H9 (cell line): ENCODE data around the gene METTL25B. TPM values are rescaled to one million over a fixed set of nuclear protein-coding genes. Genes with fewer than 3 reads are reported as not detected.

ENCODE experiments used
- DNase-seq: peaks from one replicate; pipeline ENCODE4 v3.0.0-alpha.2; 2017
- H2AFZ ChIP-seq: one replicate; pipeline ENCODE4 v1.6.1; 2013; ENCODE audit warnings: mild to moderate bottlenecking, low read length, control low read depth, moderate library complexity
- H2AK5ac ChIP-seq: 2 replicates; pipeline ENCODE4 v1.6.1; 2013; ENCODE audit warnings: low read length, control low read depth, mixed read lengths; ENCODE audit not compliant: insufficient read length
- H2BK120ac ChIP-seq: one replicate; pipeline ENCODE4 v1.6.1; 2013; ENCODE audit warnings: low read depth, mild to moderate bottlenecking, low read length, control low read depth, inconsistent platforms; ENCODE audit not compliant: poor library complexity, severe bottlenecking
- H2BK12ac ChIP-seq: 2 replicates; pipeline ENCODE4 v1.6.1; 2013; ENCODE audit warnings: low read length, control low read depth, mixed read lengths, low read depth; ENCODE audit not compliant: insufficient read length
- H2BK15ac ChIP-seq: 2 replicates; pipeline ENCODE4 v1.6.1; 2013; ENCODE audit warnings: low read depth, low read length, control low read depth
- H2BK20ac ChIP-seq: one replicate; pipeline ENCODE4 v1.6.1; 2013; ENCODE audit warnings: low read depth, mild to moderate bottlenecking, low read length, control low read depth, inconsistent platforms; ENCODE audit not compliant: poor library complexity, severe bottlenecking
- H2BK5ac ChIP-seq: 2 replicates; pipeline ENCODE4 v1.6.1; 2013; ENCODE audit warnings: low read length, control low read depth, mixed read lengths; ENCODE audit not compliant: insufficient read length
- H3K14ac ChIP-seq: 2 replicates; pipeline ENCODE4 v1.6.1; 2013; ENCODE audit warnings: low read length, control low read depth; ENCODE audit not compliant: insufficient read depth
- H3K18ac ChIP-seq: 2 replicates; pipeline ENCODE4 v1.6.1; 2013; ENCODE audit warnings: low read depth, mild to moderate bottlenecking, mixed read lengths, low read length, control low read depth; ENCODE audit not compliant: insufficient read length
- H3K23ac ChIP-seq: 2 replicates; pipeline ENCODE4 v1.6.1; 2013; ENCODE audit warnings: low read length, control low read depth, mixed read lengths, low read depth; ENCODE audit not compliant: insufficient read length
- H3K23me2 ChIP-seq: 2 replicates; pipeline ENCODE4 v1.6.1; 2013; ENCODE audit warnings: low read depth, mild to moderate bottlenecking, mixed read lengths, low read length, control low read depth; ENCODE audit not compliant: insufficient read length, poor library complexity, severe bottlenecking
- H3K27ac ChIP-seq: 2 replicates; pipeline ENCODE4 v1.5.1; 2013; ENCODE audit warnings: low read length, control low read depth, mixed read lengths, low read depth; ENCODE audit not compliant: insufficient read length
- H3K27me3 ChIP-seq: 2 replicates; pipeline ENCODE4 v1.6.1; 2013; ENCODE audit warnings: low read length, control low read depth, inconsistent platforms; ENCODE audit not compliant: insufficient read depth
- H3K4ac ChIP-seq: 2 replicates; pipeline ENCODE4 v1.6.1; 2013; ENCODE audit warnings: low read depth, mild to moderate bottlenecking, control low read depth, inconsistent platforms, low read length, moderate library complexity
- H3K4me1 ChIP-seq: 2 replicates; pipeline ENCODE4 v1.6.1; 2013; ENCODE audit warnings: low read length, control low read depth, inconsistent platforms; ENCODE audit not compliant: insufficient read depth
- H3K4me2 ChIP-seq: 2 replicates; pipeline ENCODE4 v1.6.1; 2013; ENCODE audit warnings: low read length, control low read depth, mixed read lengths; ENCODE audit not compliant: insufficient read length, insufficient read depth
- H3K56ac ChIP-seq: 2 replicates; pipeline ENCODE4 v1.6.1; 2013; ENCODE audit warnings: low read depth, mild to moderate bottlenecking, mixed read lengths, low read length, control low read depth; ENCODE audit not compliant: insufficient read length
- H3K79me1 ChIP-seq: 2 replicates; pipeline ENCODE4 v1.6.1; 2013; ENCODE audit warnings: low read depth, mild to moderate bottlenecking, moderate library complexity, low read length, control low read depth, inconsistent platforms; ENCODE audit not compliant: insufficient read depth, poor library complexity, severe bottlenecking
- H3K79me2 ChIP-seq: 2 replicates; pipeline ENCODE4 v1.6.1; 2013; ENCODE audit warnings: low read length, control low read depth, inconsistent platforms; ENCODE audit not compliant: insufficient read depth
- H3K9ac ChIP-seq: 2 replicates; pipeline ENCODE4 v1.6.1; 2013; ENCODE audit warnings: low read length, control low read depth, mixed read lengths; ENCODE audit not compliant: insufficient read length; ENCODE audit errors: extremely low read depth
- H3K9me3 ChIP-seq: one replicate; pipeline ENCODE4 v1.6.1; 2013; ENCODE audit warnings: low read depth, low read length, inconsistent platforms; ENCODE audit not compliant: control insufficient read depth
- H3T11ph ChIP-seq: one replicate; pipeline ENCODE4 v1.6.1; 2013; ENCODE audit warnings: mild to moderate bottlenecking, low read length, control low read depth, inconsistent platforms
- H4K20me1 ChIP-seq: one replicate; pipeline ENCODE4 v1.6.1; 2013; ENCODE audit not compliant: control insufficient read depth, insufficient read length, insufficient read depth
- H4K5ac ChIP-seq: 2 replicates; pipeline ENCODE4 v1.6.1; 2013; ENCODE audit warnings: low read depth, mild to moderate bottlenecking, mixed read lengths, low read length, control low read depth; ENCODE audit not compliant: insufficient read length
- H4K8ac ChIP-seq: replicated peaks from 2 replicates; pipeline ENCODE4 v1.6.1; 2013; ENCODE audit warnings: low read length, control low read depth, mixed read lengths, low read depth; ENCODE audit not compliant: insufficient read length
- H4K91ac ChIP-seq: 2 replicates; pipeline ENCODE4 v1.6.1; 2013; ENCODE audit warnings: low read depth, mild to moderate bottlenecking, moderate library complexity, mixed read lengths, low read length, control low read depth; ENCODE audit not compliant: insufficient read length
- H3K27ac Mint-ChIP-seq, 3 experiments: 2 replicates in 2 of 3; 3 replicates in 1 of 3; pipeline ENCODE4 v1.8.0; 2020 to 2021; ENCODE audit warnings: mixed read lengths in 3 of 3, mild to moderate bottlenecking in 1 of 3, moderate library complexity in 1 of 3
- H3K27me3 Mint-ChIP-seq: 2 replicates; pipeline ENCODE4 v1.8.0; 2021; ENCODE audit warnings: low read depth, mild to moderate bottlenecking, moderate library complexity, mixed read lengths
- H3K36me3 Mint-ChIP-seq, 3 experiments: 2 replicates in 2 of 3; 3 replicates in 1 of 3; pipeline ENCODE4 v1.8.0; 2020 to 2021; ENCODE audit warnings: low read depth in 3 of 3, mixed read lengths in 3 of 3; ENCODE audit not compliant: insufficient read depth in 1 of 3
- H3K4me1 Mint-ChIP-seq, 2 experiments: 2 replicates each; pipeline ENCODE4 v1.8.0; 2020; ENCODE audit warnings: mixed read lengths in 2 of 2
- H3K4me3 Mint-ChIP-seq, 2 experiments: 2 replicates in 1 of 2; 3 replicates in 1 of 2; pipeline ENCODE4 v1.8.0; 2020 to 2021; ENCODE audit warnings: mild to moderate bottlenecking in 2 of 2, mixed read lengths in 2 of 2, moderate library complexity in 1 of 2
- H3K9me3 Mint-ChIP-seq, 2 experiments: 2 replicates in 1 of 2; 3 replicates in 1 of 2; pipeline ENCODE4 v1.8.0; 2020; ENCODE audit warnings: mild to moderate bottlenecking in 2 of 2, mixed read lengths in 2 of 2, moderate library complexity in 1 of 2
- WGBS: extraction: QIAGEN DNeasy Blood & Tissue Kit; methylation state at CpG from one replicate; pipeline ENCODE4 v1.1.7; 2013; ENCODE audit warnings: missing lambda C conversion rate, low lambda C conversion rate, mixed read lengths; ENCODE audit not compliant: insufficient read length; ENCODE audit errors: extremely low coverage; 5-methylcytosine and 5-hydroxymethylcytosine counted together
- total RNA-seq: library from RNA; stranded (reverse); gene quantifications from 2 replicates; pipeline ENCODE4 v1.2.1, GENCODE V29; 2021
- TF ChIP-seq, protein P1 (sequence below): fragments of 200-600 bp; sonication (generic); conservative IDR thresholded peaks from 3 replicates; pipeline ENCODE4 v1.8.0; 2021; ENCODE audit warnings: antibody characterized with exemption, mild to moderate bottlenecking

METTL25B gene
- total RNA-seq, 1 experiment from 2014 or later = 26.2 TPM

DNA sequence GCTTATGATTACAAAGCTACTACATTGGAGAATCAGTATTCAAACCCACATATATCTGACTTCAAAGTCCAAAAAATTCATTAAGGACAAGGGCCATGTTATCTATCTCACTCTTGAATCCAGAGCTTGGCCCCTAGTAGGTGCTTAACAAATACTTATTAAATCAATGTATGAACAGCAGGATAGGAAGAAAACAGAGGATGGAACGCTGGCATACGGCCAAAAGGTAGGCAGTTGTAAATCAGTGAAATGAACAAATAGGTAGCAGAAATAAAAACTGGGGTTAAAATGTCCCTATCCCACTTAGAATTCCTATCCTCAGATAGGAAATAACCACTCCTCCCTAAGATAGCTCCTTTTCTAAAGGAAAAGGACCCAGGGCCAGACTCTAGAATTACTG, 10.6 kb downstream of the METTL25B start:
- Histone ChIP-seq H2BK120ac (no peak overlapping the region), H2BK5ac (no peak overlapping the region), H3K14ac (no peak overlapping the region), H4K91ac (no peak overlapping the region), H2BK20ac (no peak overlapping the region), H3K9ac (no peak overlapping the region), H3K4me1 (no peaks in the 10 kb centered on the region), H3K23me2 (peaks cover 5% of the 10 kb centered on the region), H4K20me1 (no peaks in the 10 kb centered on the region), H3K4me2 (no peak overlapping the region), H3K27ac (no peak overlapping the region), H2BK12ac (no peak overlapping the region), H3K9me3 (no peaks in the 10 kb centered on the region), H3K18ac (no peak overlapping the region), H3K79me1 (no peaks in the 10 kb centered on the region), H2AK5ac (no peak overlapping the region), H3K56ac (no peak overlapping the region), H2BK15ac (no peak overlapping the region), H3K79me2 (no peaks in the 10 kb centered on the region), H3K27me3 (no peaks in the 10 kb centered on the region), H4K8ac (no peak overlapping the region), H3K23ac (no peak overlapping the region), H2AFZ (no peak overlapping the region), H4K5ac (no peak overlapping the region), H3K4ac (no peak overlapping the region), H3T11ph (no peak overlapping the region)
- Mint-ChIP-seq H3K36me3 (peaks cover 11 to 37% (median 28%) of the 10 kb centered on the region in 3 experiments; a peak in 6 of 7 replicates), H3K27me3 (no peaks in the 10 kb centered on the region), H3K4me3 (peak overlapping the region; percentile 6 to 67; a peak in 2 of 5 replicates), H3K9me3 (no peaks in the 10 kb centered on the region; a peak in 1 of 5 replicates), H3K27ac (no peak overlapping the region), H3K4me1 (peaks cover 14 to 19% of the 10 kb centered on the region in 2 experiments)
- no peak for DNase-seq
- no CpG with 5 or more reads among the region's 2 CpGs for WGBS
- TF ChIP-seq, protein P1, sequence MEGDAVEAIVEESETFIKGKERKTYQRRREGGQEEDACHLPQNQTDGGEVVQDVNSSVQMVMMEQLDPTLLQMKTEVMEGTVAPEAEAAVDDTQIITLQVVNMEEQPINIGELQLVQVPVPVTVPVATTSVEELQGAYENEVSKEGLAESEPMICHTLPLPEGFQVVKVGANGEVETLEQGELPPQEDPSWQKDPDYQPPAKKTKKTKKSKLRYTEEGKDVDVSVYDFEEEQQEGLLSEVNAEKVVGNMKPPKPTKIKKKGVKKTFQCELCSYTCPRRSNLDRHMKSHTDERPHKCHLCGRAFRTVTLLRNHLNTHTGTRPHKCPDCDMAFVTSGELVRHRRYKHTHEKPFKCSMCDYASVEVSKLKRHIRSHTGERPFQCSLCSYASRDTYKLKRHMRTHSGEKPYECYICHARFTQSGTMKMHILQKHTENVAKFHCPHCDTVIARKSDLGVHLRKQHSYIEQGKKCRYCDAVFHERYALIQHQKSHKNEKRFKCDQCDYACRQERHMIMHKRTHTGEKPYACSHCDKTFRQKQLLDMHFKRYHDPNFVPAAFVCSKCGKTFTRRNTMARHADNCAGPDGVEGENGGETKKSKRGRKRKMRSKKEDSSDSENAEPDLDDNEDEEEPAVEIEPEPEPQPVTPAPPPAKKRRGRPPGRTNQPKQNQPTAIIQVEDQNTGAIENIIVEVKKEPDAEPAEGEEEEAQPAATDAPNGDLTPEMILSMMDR = no peak
